ENCODE results near the gene MDK.

GRCh38 chr11:46390331-46391171 is 9.1 kb downstream of the MDK start:
- TF ChIP-seq CTCF (IDR thresholded peaks at IDR 0.05) (no peak), POLR2A (IDR thresholded peaks at IDR 0.05) (no peak)

All from body of pancreas (tissue), 4 donors.